T1000 (cell line): Measurements from ENCODE around the gene DNAH9.
"Not testable (repeated sequence)": the region's sequence is repeated elsewhere in the genome, so short reads cannot be mapped to it uniquely, and the experiment has no call there.

ENCODE experiments used
- DNase-seq: peaks from one replicate; lab custom pipeline; 2025; ENCODE audit warnings: mixed read lengths; lab: John Stamatoyannopoulos, UW

DNAH9 gene

GRCh38 chr17:11916091-11916490 lies 317.8 kb downstream of the DNAH9 start:
- no peak for DNase-seq

- DNase-seq = no peak
Observed at GRCh38 chr17:11917415-11917814, 319.1 kb downstream of the DNAH9 start.

- no peak for DNase-seq
Observed at GRCh38 chr17:11921296-11921695, 323.0 kb downstream of the DNAH9 start.

DNA sequence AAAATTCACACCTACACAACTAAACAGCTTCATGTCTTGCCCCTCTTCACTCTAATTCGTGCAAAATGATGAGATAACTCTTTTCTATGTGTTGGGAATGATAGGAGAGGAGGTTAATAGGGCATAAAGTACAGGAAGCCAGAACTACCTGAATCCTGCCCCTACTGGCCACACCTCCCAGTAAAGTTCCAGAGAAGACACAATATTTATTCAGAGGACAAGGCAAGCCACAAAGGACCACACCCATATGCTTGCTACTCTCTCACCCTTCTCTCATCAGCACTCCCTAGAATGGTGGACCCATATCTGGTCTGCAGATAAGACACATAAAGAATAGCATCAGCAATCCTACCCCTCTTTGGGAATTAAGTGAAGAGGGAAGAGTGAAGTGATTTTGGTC lies 324.4 kb downstream of the DNAH9 start:
- DNase-seq = no peak

- DNase-seq = no peak
Observed at GRCh38 chr17:11924076-11924475, 325.8 kb downstream of the DNAH9 start.

DNA sequence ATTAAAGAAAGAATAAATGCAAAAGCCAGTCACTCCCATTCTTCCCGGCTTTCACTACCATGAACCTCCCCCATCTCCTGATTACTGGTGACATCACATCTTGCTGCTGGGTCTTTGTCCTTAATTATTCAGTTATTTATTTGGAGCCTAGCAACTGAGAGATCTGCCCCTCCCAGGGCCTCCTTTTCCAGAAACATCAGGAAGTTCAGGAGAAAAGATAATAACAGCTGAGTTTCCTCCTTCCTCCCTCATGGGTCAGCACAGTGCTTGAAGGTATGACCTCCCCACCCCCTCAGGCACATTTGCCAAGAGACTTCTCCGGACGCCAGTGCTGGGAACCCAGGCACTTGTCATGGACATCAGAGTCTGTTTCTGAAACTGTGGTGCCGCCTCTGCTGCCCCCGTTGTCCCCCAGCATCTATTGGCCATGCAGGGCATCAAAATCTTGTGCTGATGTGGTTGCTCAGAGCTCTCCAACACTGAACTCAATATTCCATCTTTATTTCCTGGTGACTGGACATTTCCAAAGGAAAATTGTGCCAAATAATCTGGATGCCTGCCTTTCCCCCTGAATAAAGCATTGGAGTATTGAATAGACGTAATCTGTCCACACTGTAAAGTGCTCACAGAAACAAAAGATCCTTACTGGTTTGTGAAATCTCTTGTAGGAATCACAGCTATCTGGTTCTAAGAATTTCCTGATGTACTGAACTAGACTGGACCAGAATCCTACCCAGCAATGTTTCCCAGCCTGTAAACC lies 327.2 kb downstream of the DNAH9 start:
- no peak for DNase-seq

DNA sequence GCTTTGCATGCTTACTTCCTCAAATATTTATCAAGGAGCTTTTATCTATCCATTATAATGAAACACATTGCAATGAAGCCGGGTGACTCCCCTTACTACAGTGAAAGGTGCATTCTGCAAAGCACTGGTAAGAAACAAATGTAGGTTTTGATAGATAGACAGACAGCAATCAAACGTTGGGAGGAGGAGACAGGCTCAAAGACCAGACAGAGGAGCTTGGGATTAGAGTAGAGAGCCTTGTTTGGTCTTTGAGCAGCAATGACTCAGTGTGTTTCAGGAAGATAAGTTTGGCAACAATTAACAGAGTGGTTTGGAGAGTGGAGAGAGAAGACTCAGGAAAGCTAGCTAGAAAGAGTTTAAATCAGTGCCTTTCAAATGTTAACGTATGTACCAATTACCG lies 330.2 kb downstream of the DNAH9 start:
- DNase-seq = no peak

- DNase-seq = no peak
Observed at GRCh38 chr17:11932337-11932898, 334.1 kb downstream of the DNAH9 start.

DNA sequence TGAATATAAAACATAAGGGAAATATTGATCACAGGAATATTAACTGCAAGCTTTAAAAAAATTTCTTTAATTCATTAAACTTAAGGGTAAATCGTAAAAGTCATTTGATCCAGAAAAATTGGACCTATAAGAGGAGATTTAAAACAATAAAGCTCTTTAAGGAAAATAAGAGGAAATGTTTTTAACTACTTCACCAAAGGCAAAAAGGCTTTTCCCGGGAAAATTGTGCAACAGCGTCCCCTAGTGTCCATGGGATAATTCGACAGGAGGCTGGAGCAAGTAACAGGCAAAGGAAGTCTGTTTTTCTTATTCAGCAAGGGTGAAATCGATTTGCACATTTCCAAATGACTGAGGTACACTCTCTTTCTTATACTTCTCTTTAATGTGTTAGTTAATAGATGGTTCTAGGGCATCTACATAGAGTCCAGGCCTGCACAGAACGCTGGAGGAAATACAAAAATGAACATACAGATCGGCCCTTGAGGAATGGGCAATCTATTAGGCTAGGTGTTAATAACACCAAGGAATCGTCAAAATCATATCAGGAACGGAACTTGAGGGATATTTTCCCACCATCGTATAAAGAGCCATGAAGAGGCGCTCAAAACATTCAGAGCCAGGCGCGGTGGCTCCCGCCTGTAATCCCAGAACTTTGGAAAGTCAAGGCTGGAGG lies 337.6 kb downstream of the DNAH9 start:
- no peak for DNase-seq

DNA sequence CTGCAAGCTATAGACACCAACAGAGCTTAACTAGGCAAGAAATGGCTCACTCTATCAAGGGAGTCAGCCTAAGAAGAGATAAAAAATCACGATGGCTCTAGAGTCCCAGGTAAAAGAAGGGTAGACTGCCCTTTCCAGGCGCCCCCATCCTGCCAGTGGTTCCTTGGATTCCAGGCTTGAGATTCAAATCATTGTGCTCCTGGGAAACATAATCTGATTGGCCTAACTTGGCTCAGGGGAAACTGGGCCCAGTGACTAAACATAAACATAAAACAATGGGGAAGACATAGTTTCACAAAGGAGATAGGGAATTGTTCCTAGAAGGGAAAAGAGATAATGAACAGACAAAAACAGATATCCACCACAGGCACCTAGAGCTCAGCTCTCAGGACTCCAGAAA lies 342.6 kb downstream of the DNAH9 start:
- DNase-seq = no peak

DNA sequence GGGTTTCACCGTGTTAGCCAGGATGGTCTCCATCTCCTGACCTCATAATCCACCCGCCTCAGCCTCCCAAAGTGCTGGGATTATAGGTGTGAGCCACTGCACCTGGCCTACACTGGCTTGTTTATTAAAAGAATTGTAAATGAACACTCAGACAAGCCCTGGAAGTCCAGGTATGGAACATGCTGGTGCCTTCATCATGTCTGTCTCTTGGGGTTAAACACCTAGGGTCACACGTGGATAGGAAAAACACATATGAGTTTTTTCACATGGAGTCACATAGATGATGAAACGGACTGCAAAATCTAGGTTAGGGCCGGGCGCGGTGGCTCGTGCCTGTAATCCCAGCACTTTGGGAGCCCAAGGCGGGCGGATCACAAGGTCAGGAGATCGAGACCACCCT lies 344.8 kb downstream of the DNAH9 start:
- DNase-seq = not testable (repeated sequence)

- no peak for DNase-seq
Observed at GRCh38 chr17:11943759-11944347, 345.6 kb downstream of the DNAH9 start.

- DNase-seq = no peak
Observed at GRCh38 chr17:11944587-11944986, 346.3 kb downstream of the DNAH9 start.

DNA sequence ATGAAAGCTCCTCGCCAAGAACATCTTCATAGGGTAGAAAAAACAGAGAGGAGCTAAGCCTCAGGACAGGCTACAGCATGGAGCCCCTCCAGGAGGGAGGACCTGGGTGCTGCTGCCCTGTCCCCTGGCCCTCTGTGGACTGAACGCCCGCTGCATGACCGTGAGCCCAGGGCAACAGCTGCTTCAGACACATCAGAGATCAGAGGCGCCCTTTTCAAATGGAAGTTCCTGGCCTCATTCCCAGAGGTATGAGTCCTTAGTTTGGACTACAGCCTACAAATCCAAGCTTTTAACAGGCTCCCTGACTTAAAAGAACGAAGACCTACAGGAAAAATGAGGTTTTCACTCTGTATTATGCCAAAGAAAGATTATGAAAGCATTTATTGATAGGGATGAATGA lies 350.5 kb downstream of the DNAH9 start:
- no peak for DNase-seq

DNA sequence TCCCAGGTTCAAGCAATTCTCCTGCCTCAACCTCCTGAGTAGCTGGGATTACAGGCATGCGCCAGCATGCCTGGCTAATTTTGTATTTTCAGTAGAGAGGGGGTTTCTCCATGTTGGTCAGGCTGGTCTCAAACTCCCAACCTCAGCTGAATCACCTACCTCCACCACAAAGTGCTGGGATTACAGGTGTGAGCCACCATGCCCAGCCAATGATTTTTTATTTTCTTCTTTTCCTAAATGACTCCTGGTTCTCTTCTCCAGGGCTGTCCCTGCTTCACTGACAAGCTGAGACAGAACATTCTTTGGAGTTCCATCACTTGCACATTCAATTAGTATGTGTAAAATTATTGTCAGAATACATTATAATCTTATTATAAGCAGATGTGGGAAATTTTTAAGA lies 351.3 kb downstream of the DNAH9 start:
- not testable (repeated sequence) for DNase-seq

GRCh38 chr17:11950771-11951519 lies 352.7 kb downstream of the DNAH9 start:
- no peak for DNase-seq

- DNase-seq = no peak
Observed at GRCh38 chr17:11952610-11953009, 354.3 kb downstream of the DNAH9 start.

DNA sequence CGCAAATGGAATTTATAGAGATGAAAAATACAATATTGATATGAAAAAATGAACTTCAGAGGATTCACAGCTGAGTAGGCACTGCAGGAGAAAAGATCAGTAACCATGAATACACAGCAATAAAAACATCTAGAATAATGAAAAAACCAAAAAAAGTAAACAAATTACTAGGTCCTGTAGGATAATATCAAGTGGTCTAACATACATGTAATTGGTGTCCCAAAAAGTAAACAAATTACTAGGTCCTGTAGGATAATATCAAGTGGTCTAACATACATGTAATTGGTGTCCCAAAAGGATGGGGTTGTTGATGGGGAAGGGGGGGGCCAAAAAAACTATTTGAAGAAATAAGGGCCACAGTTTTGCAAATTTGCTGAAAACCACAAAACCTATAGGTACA lies 355.7 kb downstream of the DNAH9 start:
- no peak for DNase-seq

GRCh38 chr17:11954936-11955335 lies 356.7 kb downstream of the DNAH9 start:
- no peak for DNase-seq

- DNase-seq = no peak
Observed at GRCh38 chr17:11969565-11969964, 371.3 kb downstream of the DNAH9 start.

DNA sequence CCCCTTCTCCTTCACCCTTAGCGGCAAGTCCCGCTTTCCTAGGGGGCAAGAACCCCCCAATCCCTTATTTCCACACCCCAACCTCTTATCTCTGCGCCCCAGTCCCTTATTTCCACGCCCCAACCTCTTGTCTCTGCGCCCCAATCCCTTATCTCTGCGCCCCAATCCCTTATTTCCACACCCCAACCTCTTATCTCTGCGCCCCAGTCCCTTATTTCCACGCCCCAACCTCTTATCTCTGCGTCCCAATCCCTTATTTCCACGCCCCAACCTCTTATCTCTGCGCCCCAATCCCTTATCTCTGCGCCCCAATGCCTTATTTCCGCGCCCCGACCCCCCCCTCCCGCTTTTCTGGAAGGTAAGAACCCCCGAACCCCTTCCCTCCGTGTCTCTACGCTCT lies 374.5 kb downstream of the DNAH9 start:
- DNase-seq = not testable (repeated sequence)

- DNase-seq = no peak
Observed at GRCh38 chr17:11979795-11980194, 381.5 kb downstream of the DNAH9 start.
